ENCODE data around the gene AURKA. TPM values are rescaled to one million over a fixed set of nuclear protein-coding genes. Genes with fewer than 3 reads are reported as not detected.

AURKA gene
- polyA plus RNA-seq, 1 of the 3 experiments (the other 2 are of a cell fraction) = 24.6 TPM

DNA sequence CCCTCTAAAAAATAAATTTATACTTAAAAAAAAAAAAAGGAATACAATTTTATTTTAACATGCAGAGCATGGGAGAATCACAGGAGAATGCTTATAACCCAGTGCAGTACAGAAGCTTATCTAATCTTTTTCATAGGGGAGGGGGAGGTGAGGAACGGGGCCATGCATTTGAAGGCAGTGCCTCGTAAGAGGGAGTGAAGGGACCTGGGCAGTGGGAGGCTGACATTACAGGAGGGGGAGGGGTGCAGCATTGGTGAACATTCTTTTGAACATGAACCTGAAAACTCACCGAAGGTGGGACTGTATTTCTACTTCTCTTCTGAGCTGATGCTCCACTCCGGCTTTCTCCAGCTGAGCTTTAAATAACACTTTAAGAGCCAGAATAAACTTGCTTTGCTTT, 9.3 kb downstream of the AURKA start:
- CTCF ChIA-PET = no interaction called here
- POLR2A ChIA-PET = no interaction called here

More for the DNA sequence above, 9.3 kb downstream of the AURKA start:
- no peak overlapping the region for H3K4me2 ChIP-seq
- no peak overlapping the region for H3K27ac ChIP-seq (ENCODE audit: low read depth in 2 of 2, low read length in 1 of 2)
- peaks cover 35 to 47% of the 10 kb centered on the region in 2 experiments for H3K36me3 ChIP-seq (replicated peaks in 1 of 2; ENCODE audit: control insufficient read depth in 1 of 2, insufficient read depth in 2 of 2, low read length in 1 of 2)
- WGBS (ENCODE audit: low lambda C conversion rate) = 91% methylated on average over 4 of the region's 4 CpGs
- no peaks in the 10 kb centered on the region for H3K9me3 ChIP-seq
- TF ChIP-seq GABPA (IDR thresholded peaks at IDR 0.05; ENCODE audit: low read depth) = no peak
- TF ChIP-seq, protein P1, sequence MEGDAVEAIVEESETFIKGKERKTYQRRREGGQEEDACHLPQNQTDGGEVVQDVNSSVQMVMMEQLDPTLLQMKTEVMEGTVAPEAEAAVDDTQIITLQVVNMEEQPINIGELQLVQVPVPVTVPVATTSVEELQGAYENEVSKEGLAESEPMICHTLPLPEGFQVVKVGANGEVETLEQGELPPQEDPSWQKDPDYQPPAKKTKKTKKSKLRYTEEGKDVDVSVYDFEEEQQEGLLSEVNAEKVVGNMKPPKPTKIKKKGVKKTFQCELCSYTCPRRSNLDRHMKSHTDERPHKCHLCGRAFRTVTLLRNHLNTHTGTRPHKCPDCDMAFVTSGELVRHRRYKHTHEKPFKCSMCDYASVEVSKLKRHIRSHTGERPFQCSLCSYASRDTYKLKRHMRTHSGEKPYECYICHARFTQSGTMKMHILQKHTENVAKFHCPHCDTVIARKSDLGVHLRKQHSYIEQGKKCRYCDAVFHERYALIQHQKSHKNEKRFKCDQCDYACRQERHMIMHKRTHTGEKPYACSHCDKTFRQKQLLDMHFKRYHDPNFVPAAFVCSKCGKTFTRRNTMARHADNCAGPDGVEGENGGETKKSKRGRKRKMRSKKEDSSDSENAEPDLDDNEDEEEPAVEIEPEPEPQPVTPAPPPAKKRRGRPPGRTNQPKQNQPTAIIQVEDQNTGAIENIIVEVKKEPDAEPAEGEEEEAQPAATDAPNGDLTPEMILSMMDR (IDR thresholded peaks at IDR 0.05) = no peak
- TF ChIP-seq ELF1 (IDR thresholded peaks at IDR 0.05) = no peak
- no peak for TF ChIP-seq JUND (IDR thresholded peaks at IDR 0.05)
- TF ChIP-seq SIN3A (IDR thresholded peaks at IDR 0.05; ENCODE audit: borderline replicate concordance, low read depth, low read length) = no peak
- TF ChIP-seq MXI1 (IDR thresholded peaks at IDR 0.05; ENCODE audit: low read depth, low read length) = no peak
- no peak for TF ChIP-seq FOXJ3 (CRISPR knock-in tag; IDR thresholded peaks at IDR 0.05)
- no peak for TF ChIP-seq TCF12 (IDR thresholded peaks at IDR 0.05)
- TF ChIP-seq, protein P2, sequence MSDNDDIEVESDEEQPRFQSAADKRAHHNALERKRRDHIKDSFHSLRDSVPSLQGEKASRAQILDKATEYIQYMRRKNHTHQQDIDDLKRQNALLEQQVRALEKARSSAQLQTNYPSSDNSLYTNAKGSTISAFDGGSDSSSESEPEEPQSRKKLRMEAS (IDR thresholded peaks at IDR 0.05; ENCODE audit: low read depth) = no peak
- TF ChIP-seq, protein P3, sequence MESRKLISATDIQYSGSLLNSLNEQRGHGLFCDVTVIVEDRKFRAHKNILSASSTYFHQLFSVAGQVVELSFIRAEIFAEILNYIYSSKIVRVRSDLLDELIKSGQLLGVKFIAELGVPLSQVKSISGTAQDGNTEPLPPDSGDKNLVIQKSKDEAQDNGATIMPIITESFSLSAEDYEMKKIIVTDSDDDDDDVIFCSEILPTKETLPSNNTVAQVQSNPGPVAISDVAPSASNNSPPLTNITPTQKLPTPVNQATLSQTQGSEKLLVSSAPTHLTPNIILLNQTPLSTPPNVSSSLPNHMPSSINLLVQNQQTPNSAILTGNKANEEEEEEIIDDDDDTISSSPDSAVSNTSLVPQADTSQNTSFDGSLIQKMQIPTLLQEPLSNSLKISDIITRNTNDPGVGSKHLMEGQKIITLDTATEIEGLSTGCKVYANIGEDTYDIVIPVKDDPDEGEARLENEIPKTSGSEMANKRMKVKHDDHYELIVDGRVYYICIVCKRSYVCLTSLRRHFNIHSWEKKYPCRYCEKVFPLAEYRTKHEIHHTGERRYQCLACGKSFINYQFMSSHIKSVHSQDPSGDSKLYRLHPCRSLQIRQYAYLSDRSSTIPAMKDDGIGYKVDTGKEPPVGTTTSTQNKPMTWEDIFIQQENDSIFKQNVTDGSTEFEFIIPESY (IDR thresholded peaks at IDR 0.05; ENCODE audit: borderline replicate concordance, low read depth) = no peak
- no peak for TF ChIP-seq NFIC (IDR thresholded peaks at IDR 0.05; ENCODE audit: borderline replicate concordance)
- TF ChIP-seq TEAD4 (IDR thresholded peaks at IDR 0.05; ENCODE audit: borderline replicate concordance, insufficient read depth) = no peak
- TF ChIP-seq, protein P4, sequence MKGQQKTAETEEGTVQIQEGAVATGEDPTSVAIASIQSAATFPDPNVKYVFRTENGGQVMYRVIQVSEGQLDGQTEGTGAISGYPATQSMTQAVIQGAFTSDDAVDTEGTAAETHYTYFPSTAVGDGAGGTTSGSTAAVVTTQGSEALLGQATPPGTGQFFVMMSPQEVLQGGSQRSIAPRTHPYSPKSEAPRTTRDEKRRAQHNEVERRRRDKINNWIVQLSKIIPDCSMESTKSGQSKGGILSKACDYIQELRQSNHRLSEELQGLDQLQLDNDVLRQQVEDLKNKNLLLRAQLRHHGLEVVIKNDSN (IDR thresholded peaks at IDR 0.05; ENCODE audit: borderline replicate concordance, low read depth) = no peak
- no peak for TF ChIP-seq NRF1 (IDR thresholded peaks at IDR 0.05; ENCODE audit: low read depth, low read length)
- TF ChIP-seq YY1 (IDR thresholded peaks at IDR 0.05; ENCODE audit: low read depth) = no peak
- TF ChIP-seq, protein P5, sequence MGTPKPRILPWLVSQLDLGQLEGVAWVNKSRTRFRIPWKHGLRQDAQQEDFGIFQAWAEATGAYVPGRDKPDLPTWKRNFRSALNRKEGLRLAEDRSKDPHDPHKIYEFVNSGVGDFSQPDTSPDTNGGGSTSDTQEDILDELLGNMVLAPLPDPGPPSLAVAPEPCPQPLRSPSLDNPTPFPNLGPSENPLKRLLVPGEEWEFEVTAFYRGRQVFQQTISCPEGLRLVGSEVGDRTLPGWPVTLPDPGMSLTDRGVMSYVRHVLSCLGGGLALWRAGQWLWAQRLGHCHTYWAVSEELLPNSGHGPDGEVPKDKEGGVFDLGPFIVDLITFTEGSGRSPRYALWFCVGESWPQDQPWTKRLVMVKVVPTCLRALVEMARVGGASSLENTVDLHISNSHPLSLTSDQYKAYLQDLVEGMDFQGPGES (IDR thresholded peaks at IDR 0.05; ENCODE audit: low read depth, low read length) = no peak
- H3K4me1 ChIP-seq (ENCODE audit: control insufficient read depth in 1 of 2, insufficient read depth in 2 of 2, low read depth in 1 of 2, low read length in 1 of 2) = no peaks in the 10 kb centered on the region; a peak in 2 of 4 replicates
- peaks cover 12% of the 10 kb centered on the region for H3F3A ChIP-seq (replicated peaks; ENCODE audit: insufficient read depth)
- no peak for DNase-seq
- no peaks in the 10 kb centered on the region for H3K9me2 ChIP-seq
- no peaks in the 10 kb centered on the region for H4K20me1 ChIP-seq (ENCODE audit: insufficient read depth)
- H3K79me2 ChIP-seq (ENCODE audit: insufficient read depth) = peaks cover 97% of the 10 kb centered on the region
- H3K4me3 ChIP-seq (ENCODE audit: low read depth in 2 of 2, low read length in 1 of 2) = no peak overlapping the region
- H2AFZ ChIP-seq (ENCODE audit: low read depth) = no peak overlapping the region
- no peaks in the 10 kb centered on the region for H3K27me3 ChIP-seq (ENCODE audit: insufficient read depth)
- H3K9ac ChIP-seq = no peak overlapping the region

Data from SK-N-SH (cell line).